ENCODE data around the gene RIMBP2. TPM values are rescaled to one million over a fixed set of nuclear protein-coding genes. Genes with fewer than 3 reads are reported as not detected.
"Not testable (repeated sequence)": the region's sequence is repeated elsewhere in the genome, so short reads cannot be mapped to it uniquely, and the experiment has no call there.

RIMBP2 gene
- total and polyA plus RNA-seq, 3 experiments from 2014 or later = not detected

DNA sequence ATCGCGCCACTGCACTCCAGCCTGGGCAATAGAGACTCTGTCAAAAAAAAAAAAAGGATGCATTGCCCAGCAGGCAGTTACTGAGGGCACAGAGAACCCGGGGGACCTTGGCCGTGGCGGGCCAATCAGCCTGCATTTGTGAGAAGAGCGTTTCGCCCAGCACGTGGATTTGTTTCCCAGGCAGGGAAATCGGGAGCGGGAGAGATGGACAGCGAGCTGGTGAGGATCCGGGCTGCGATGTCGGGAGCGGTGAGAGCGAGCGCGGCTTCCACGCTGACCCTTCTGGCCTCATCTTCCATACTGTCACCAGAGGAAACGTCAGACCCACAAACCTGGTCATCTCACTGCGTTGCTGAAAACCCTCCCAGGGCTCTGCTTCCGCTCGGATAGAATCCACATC, 123.5 kb downstream of the RIMBP2 start:
- Mint-ChIP-seq H3K9me3 (peaks cover 3 to 10% (median 5%) of the 10 kb centered on the region in 5 donors), H3K36me3 (no peaks in the 10 kb centered on the region), H3K4me3 (no peak overlapping the region)

DNA sequence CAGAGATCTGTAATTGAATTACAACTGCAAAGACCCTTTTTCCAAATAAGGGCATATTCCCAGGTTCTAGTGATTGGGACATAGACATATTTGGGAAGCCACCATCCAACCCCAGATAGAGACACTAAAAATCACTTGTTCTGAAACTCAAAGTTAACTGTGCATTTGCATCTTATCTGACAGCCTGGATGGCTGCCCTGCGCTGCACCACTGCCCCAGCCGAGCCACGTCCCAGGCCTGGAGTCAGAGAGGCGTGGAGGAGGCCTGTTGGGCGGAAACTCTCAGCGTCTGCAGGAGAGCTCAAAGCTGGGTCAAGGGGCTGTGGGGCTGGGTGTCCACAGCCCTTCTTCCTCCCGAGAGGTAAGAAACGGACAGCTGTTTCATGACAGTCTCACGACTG, 124.4 kb downstream of the RIMBP2 start:
- CTCF ChIA-PET = no interaction called here
- DNase-seq = no peak
- Mint-ChIP-seq H3K36me3 (no peaks in the 10 kb centered on the region), H3K9me3 (peaks cover 0 to 8% (median 5%) of the 10 kb centered on the region in 5 donors), H3K27ac (no peak overlapping the region), H3K4me1 (no peaks in the 10 kb centered on the region), H3K4me3 (no peak overlapping the region), H3K27me3 (peaks cover 4 to 13% of the 10 kb centered on the region in 2 donors)
- no peaks in the 10 kb centered on the region for H3K9me3 ChIP-seq (ENCODE audit: low read length)
- H3K4me3 ChIP-seq (ENCODE audit: low read length) = no peak overlapping the region
- H3K27ac ChIP-seq (ENCODE audit: low read depth, low read length) = no peak overlapping the region
- H3K27me3 ChIP-seq (ENCODE audit: insufficient read depth, low read length, poor library complexity, severe bottlenecking) = no peaks in the 10 kb centered on the region
- no peaks in the 10 kb centered on the region for H3K36me3 ChIP-seq (ENCODE audit: insufficient read depth, low read length)
- POLR2A ChIA-PET = no interaction called here
- no peaks in the 10 kb centered on the region for H3K4me1 ChIP-seq (ENCODE audit: insufficient read depth, low read length)

More for the DNA sequence above, 123.5 kb downstream of the RIMBP2 start:
- Mint-ChIP-seq H3K4me1 (no peaks in the 10 kb centered on the region), H3K27me3 (peaks cover 4 to 13% of the 10 kb centered on the region in 2 donors), H3K27ac (no peak overlapping the region)
- Histone ChIP-seq H3K9me3 (ENCODE audit: low read length) (no peaks in the 10 kb centered on the region), H3K27me3 (ENCODE audit: insufficient read depth, low read length, poor library complexity, severe bottlenecking) (no peaks in the 10 kb centered on the region), H3K36me3 (ENCODE audit: insufficient read depth, low read length) (no peaks in the 10 kb centered on the region), H3K4me3 (ENCODE audit: low read length) (no peak overlapping the region), H3K27ac (ENCODE audit: low read depth, low read length) (no peak overlapping the region), H3K4me1 (ENCODE audit: insufficient read depth, low read length) (no peaks in the 10 kb centered on the region)
- ChIA-PET CTCF (no interaction called here), POLR2A (no interaction called here)
- no peak for DNase-seq

DNA sequence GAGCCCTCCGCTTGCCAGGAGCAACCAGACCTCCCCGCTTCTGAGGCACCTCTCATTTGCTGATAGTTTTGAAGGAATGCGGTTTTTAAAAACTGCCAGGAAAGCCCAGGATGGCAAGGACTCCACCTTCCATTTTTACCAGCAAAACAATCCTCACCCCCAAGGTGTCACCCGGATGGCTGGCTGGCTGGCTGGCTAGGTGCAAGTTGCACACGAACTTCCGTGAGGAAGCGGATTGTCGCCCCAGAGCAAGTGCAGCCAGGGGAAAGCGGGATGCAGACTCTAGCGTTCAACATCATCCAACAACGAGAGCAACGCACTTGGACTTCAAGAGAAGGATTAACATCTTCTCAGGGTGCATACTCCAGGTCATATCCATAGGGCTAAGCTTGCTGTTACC, 125.4 kb downstream of the RIMBP2 start:
- Histone ChIP-seq H3K4me3 (ENCODE audit: low read length) (no peak overlapping the region), H3K27me3 (ENCODE audit: insufficient read depth, low read length, poor library complexity, severe bottlenecking) (no peaks in the 10 kb centered on the region), H3K36me3 (ENCODE audit: insufficient read depth, low read length) (no peaks in the 10 kb centered on the region), H3K27ac (ENCODE audit: low read depth, low read length) (no peak overlapping the region), H3K9me3 (ENCODE audit: low read length) (no peaks in the 10 kb centered on the region), H3K4me1 (ENCODE audit: insufficient read depth, low read length) (no peaks in the 10 kb centered on the region)
- peaks cover 0 to 12% (median 6%) of the 10 kb centered on the region in 5 donors for H3K9me3 Mint-ChIP-seq
- ChIA-PET CTCF (no interaction called here), POLR2A (no interaction called here)
- H3K27ac Mint-ChIP-seq = no peak overlapping the region
- no peaks in the 10 kb centered on the region for H3K4me1 Mint-ChIP-seq
- H3K36me3 Mint-ChIP-seq = no peaks in the 10 kb centered on the region
- DNase-seq = no peak
- peaks cover 6 to 13% of the 10 kb centered on the region in 2 donors for H3K27me3 Mint-ChIP-seq
- H3K4me3 Mint-ChIP-seq = no peak overlapping the region

DNA sequence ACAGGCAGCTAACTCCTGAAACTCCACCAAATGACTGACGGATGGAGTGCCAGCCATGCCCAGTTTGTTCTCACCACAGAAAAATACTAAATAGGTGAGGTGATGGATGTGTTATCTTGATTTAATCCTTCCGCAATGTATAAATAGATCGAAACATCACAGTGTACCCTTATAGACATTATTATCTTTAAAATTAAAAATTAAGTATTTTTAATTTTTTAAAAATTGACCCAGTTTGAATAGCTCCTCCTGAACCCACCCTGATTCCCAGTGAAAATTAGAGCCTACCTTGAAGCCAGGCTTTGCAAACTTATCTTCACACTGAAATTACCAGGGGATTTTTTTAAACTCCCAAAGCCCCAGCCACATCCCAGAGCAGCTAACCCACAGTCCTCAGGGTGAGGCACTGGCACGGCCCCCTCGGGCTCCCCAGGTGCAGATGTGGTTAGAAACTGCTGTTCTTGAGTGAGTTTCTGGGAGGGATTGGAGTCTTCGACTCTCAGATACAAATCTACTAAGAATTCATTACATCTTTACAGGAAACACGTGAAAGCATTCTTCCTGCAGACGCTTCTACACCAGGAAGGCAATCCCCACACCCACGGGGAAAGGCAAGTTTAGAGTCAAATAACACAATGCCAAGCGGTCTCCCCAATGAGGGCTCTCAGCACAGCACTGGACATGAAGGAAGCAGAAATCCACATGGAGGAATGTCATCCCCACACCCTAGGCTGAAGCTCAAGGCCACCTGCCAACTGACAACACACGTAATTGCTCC, 126.4 kb downstream of the RIMBP2 start:
- no peaks in the 10 kb centered on the region for H3K36me3 ChIP-seq (ENCODE audit: insufficient read depth, low read length)
- H3K9me3 ChIP-seq (ENCODE audit: low read length) = no peaks in the 10 kb centered on the region
- no peaks in the 10 kb centered on the region for H3K36me3 Mint-ChIP-seq
- ChIA-PET CTCF (no interaction called here), POLR2A (no interaction called here)
- no peak for DNase-seq
- H3K9me3 Mint-ChIP-seq = peaks cover 0 to 17% (median 6%) of the 10 kb centered on the region in 5 donors
- no peak overlapping the region for H3K27ac ChIP-seq (ENCODE audit: low read depth, low read length)
- no peak overlapping the region for H3K4me3 ChIP-seq (ENCODE audit: low read length)
- H3K27ac Mint-ChIP-seq = no peak overlapping the region
- H3K4me1 ChIP-seq (ENCODE audit: insufficient read depth, low read length) = no peaks in the 10 kb centered on the region
- peaks cover 6 to 13% of the 10 kb centered on the region in 2 donors for H3K27me3 Mint-ChIP-seq
- no peaks in the 10 kb centered on the region for H3K27me3 ChIP-seq (ENCODE audit: insufficient read depth, low read length, poor library complexity, severe bottlenecking)
- H3K4me3 Mint-ChIP-seq = no peak overlapping the region
- no peaks in the 10 kb centered on the region for H3K4me1 Mint-ChIP-seq

DNA sequence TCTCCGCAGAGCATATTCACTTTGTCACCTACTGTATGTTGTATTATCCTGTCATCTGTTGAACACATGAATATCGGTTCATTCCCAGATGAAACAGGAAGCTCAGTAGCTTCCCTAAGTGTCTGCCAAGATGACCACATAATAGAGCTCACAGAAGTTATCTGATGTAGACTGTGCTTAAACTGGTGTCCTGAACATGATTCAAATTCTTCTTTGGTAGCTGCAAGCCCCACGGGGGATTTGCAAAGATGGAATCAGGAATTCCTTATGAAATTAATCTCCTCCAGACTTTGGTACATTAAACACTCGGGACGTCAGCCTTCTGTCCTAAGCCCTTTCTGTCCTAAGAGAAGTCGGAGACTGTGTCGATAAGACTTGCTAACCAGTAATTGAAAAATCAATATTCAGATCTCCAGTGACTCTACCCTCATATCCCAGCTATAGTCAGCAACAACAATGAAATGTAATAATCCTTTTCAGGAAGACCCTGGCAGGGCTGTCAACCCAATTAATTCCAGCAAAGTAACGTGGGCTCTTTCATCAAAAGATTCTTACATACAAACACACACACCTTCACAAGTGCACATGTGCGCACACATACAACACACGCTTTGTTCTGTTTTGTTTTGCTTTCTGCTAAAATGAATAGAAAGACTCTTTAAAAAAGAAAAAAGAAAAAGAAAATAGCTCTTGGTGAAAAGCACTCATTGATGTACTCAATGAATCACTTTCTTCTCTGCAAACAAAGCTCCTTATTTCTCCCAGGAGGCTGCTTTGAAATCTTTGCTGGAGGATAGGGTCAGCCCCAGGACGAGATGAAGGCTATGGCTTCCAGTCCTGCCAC, 127.2 kb downstream of the RIMBP2 start:
- Mint-ChIP-seq H3K27me3 (peaks cover 6 to 13% of the 10 kb centered on the region in 2 donors), H3K4me3 (no peak overlapping the region)
- CTCF ChIA-PET = no interaction called here

DNA sequence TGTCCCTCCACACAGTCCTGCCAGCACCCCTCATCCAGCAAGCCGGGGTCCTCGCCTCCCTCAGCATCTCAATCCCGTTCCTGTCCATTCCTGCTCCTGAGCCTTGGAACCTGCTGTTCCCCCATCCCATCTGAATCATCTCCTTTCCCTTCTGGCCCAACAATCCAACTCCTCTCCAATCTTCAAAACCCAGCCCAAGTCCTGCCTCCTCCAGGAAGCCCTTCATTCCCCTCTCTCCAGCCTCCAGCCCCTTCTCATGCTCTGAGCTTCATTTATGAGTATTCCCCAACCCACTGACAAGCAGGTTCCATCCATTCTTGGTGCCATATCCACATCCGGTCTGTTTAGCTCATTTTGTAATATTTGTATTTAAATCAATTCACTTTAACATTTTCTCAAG, 128.1 kb downstream of the RIMBP2 start:
- Mint-ChIP-seq H3K4me1 (no peaks in the 10 kb centered on the region), H3K4me3 (no peak overlapping the region), H3K27ac (no peak overlapping the region), H3K9me3 (peaks cover 0 to 17% (median 2%) of the 10 kb centered on the region in 5 donors), H3K36me3 (no peaks in the 10 kb centered on the region), H3K27me3 (peaks cover 6 to 10% of the 10 kb centered on the region in 2 donors)
- H3K27ac ChIP-seq (ENCODE audit: low read depth, low read length) = no peak overlapping the region
- no peaks in the 10 kb centered on the region for H3K4me1 ChIP-seq (ENCODE audit: insufficient read depth, low read length)
- POLR2A ChIA-PET = no interaction called here
- no peak overlapping the region for H3K4me3 ChIP-seq (ENCODE audit: low read length)
- H3K9me3 ChIP-seq (ENCODE audit: low read length) = no peaks in the 10 kb centered on the region
- DNase-seq = no peak
- CTCF ChIA-PET = no interaction called here
- no peaks in the 10 kb centered on the region for H3K36me3 ChIP-seq (ENCODE audit: insufficient read depth, low read length)
- no peaks in the 10 kb centered on the region for H3K27me3 ChIP-seq (ENCODE audit: insufficient read depth, low read length, poor library complexity, severe bottlenecking)

More for the DNA sequence above, 127.2 kb downstream of the RIMBP2 start:
- Mint-ChIP-seq H3K9me3 (peaks cover 0 to 17% (median 4%) of the 10 kb centered on the region in 5 donors), H3K4me1 (no peaks in the 10 kb centered on the region), H3K27ac (no peak overlapping the region), H3K36me3 (no peaks in the 10 kb centered on the region)
- POLR2A ChIA-PET = no interaction called here
- Histone ChIP-seq H3K27ac (ENCODE audit: low read depth, low read length) (no peak overlapping the region), H3K4me1 (ENCODE audit: insufficient read depth, low read length) (no peaks in the 10 kb centered on the region), H3K9me3 (ENCODE audit: low read length) (no peaks in the 10 kb centered on the region), H3K4me3 (ENCODE audit: low read length) (no peak overlapping the region), H3K36me3 (ENCODE audit: insufficient read depth, low read length) (no peaks in the 10 kb centered on the region), H3K27me3 (ENCODE audit: insufficient read depth, low read length, poor library complexity, severe bottlenecking) (no peaks in the 10 kb centered on the region)
- DNase-seq = no peak

DNA sequence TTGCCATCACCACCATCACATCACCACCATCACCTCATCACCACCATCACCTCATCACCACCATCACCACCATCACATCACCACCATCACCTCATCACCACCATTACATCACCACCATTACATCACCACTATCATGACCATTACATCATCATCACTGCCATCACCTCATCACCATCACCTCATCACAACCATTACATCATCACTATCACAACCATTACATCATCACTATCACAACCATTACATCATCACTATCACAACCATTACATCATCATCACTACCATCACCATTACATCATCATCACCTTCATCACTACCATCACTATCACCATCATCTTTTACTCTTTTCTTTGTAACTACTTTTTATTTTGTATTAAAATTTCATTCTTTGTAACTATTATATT, 131.6 kb downstream of the RIMBP2 start:
- H3K4me1 Mint-ChIP-seq; H3K27me3 ChIP-seq (ENCODE audit: insufficient read depth, low read length, poor library complexity, severe bottlenecking); POLR2A ChIA-PET; H3K27ac Mint-ChIP-seq; H3K36me3 ChIP-seq (ENCODE audit: insufficient read depth, low read length); H3K27ac ChIP-seq (ENCODE audit: low read depth, low read length); H3K4me1 ChIP-seq (ENCODE audit: insufficient read depth, low read length); H3K4me3 Mint-ChIP-seq; H3K9me3 ChIP-seq (ENCODE audit: low read length); H3K36me3 Mint-ChIP-seq; DNase-seq; CTCF ChIA-PET; H3K4me3 ChIP-seq (ENCODE audit: low read length): not testable (repeated sequence)
- peaks cover 3 to 15% (median 9%) of the 10 kb centered on the region in 5 donors for H3K9me3 Mint-ChIP-seq
- H3K27me3 Mint-ChIP-seq = peaks cover 4 to 14% of the 10 kb centered on the region in 2 donors

DNA sequence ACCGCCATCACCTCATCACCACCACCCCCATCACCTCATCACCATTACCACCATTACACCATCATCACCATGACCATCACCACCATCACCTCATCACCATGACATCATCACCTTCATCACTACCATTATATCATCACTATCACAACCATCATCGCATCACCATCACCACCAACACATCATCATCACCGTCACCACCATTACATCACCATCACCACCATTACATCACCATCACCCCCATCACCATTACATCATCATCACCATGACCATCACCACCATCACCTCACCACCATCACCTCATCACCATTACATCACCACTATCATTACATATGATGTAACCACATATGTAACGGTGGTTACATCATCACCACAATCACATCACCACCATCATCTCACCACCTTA, 132.3 kb downstream of the RIMBP2 start:
- no peaks in the 10 kb centered on the region for H3K36me3 ChIP-seq (ENCODE audit: insufficient read depth, low read length)
- H3K27ac Mint-ChIP-seq = no peak overlapping the region
- POLR2A ChIA-PET = no interaction called here
- CTCF ChIA-PET = no interaction called here
- no peaks in the 10 kb centered on the region for H3K4me1 ChIP-seq (ENCODE audit: insufficient read depth, low read length)
- H3K9me3 Mint-ChIP-seq = peaks cover 3 to 15% (median 9%) of the 10 kb centered on the region in 5 donors
- H3K36me3 Mint-ChIP-seq = peaks cover 0 to 4% (median 0%) of the 10 kb centered on the region in 3 donors
- H3K4me3 ChIP-seq (ENCODE audit: low read length) = no peak overlapping the region
- no peaks in the 10 kb centered on the region for H3K4me1 Mint-ChIP-seq
- H3K27ac ChIP-seq (ENCODE audit: low read depth, low read length) = no peak overlapping the region
- H3K27me3 Mint-ChIP-seq = peaks cover 4 to 16% of the 10 kb centered on the region in 2 donors
- DNase-seq = no peak
- H3K4me3 Mint-ChIP-seq = no peak overlapping the region
- H3K9me3 ChIP-seq (ENCODE audit: low read length) = no peaks in the 10 kb centered on the region
- no peaks in the 10 kb centered on the region for H3K27me3 ChIP-seq (ENCODE audit: insufficient read depth, low read length, poor library complexity, severe bottlenecking)

Measured in CD8-positive, alpha-beta memory T cell (primary cell).